Right renal cortex interstitium (tissue), 3 donors: Measurements from ENCODE around the gene L1CAM. TPM values are rescaled to one million over a fixed set of nuclear protein-coding genes. Genes with fewer than 3 reads are reported as not detected.

Source experiments
- DNase-seq, 3 donors: peaks; one replicate each; pipeline ENCODE4 v3.0.0-alpha.2; 2013; ENCODE audit warnings: low read depth in 3 of 3, low spot score in 2 of 3
- polyA plus RNA-seq, 3 donors: library from polyadenylated mRNA; unstranded; fragments of 120-200 nt; gene quantifications; one replicate each; pipeline ENCODE4 v1.2.1, GENCODE V29; 2013; ENCODE audit not compliant: insufficient read length in 3 of 3

L1CAM gene
- polyA plus RNA-seq, result 10 to 100 TPM; 39.8 to 50.8 (median 47.8) TPM

- no peak for DNase-seq
These were observed at the start of gene L1CAM for GRCh38 chrX:153885968-153886903. L1CAM (minus strand) TSS chrX:153886173; CDS start chrX:153875836, 10,337 bp downstream.

DNA sequence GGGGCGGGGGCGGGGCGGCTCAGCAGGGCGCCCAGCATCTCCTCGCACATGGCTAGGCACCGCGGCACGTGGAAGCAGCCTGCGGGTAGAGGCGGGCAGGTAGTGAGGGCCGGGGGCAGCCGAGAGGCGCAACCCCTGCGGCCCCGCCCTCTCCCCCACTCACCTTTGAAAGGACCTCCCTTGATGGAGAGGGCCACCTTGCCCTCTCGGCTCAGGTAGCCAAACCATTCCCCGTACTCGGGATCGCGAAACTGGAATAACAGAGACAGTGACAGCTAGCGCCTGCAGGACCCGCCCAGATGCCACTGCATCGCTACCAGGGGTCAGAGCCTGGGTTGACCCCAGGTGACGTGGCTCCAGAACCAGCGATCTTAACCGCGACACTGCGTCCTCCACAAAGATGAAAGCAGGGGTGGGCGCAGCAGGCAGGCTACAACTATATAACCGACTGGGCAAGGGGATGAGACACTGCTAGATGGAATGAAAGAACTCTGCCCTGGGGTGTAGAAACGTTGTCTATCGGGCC lies 49.4 kb upstream of the L1CAM start:
- no peak for DNase-seq

GRCh38 chrX:153934762-153935325 lies 48.9 kb upstream of the L1CAM start, which contains the start of gene NAA10:
NAA10 (minus strand) TSS chrX:153935037; CDS start chrX:153934904, 133 bp downstream.
- no peak for DNase-seq

- DNase-seq, result no peak
These were observed 48.3 kb upstream of the L1CAM start for GRCh38 chrX:153934148-153934761.

DNA sequence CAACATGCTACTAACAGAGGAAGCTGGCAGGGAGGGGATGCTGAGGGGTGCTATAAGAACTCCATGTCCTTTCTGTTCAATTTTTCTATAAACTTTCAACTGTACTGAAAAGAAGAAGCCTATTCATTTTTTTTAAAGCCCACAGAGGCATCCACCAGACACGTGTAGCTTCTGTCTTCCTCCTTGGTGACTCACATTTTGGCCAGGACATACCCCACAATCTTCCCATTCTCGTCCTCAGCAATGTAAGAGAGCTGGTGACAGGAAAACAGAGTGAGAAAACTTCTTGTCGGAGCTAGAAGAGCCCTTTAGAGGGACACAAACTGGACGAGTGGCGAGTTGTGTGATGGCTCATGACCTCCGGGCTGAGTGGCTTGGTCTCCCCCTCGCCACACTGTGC lies 47.8 kb upstream of the L1CAM start:
- DNase-seq, result no peak

- no peak for DNase-seq
These were observed 46.4 kb upstream of the L1CAM start for GRCh38 chrX:153932220-153932915.

- no peak for DNase-seq
These were observed 45.8 kb upstream of the L1CAM start for GRCh38 chrX:153931748-153932147.

DNA sequence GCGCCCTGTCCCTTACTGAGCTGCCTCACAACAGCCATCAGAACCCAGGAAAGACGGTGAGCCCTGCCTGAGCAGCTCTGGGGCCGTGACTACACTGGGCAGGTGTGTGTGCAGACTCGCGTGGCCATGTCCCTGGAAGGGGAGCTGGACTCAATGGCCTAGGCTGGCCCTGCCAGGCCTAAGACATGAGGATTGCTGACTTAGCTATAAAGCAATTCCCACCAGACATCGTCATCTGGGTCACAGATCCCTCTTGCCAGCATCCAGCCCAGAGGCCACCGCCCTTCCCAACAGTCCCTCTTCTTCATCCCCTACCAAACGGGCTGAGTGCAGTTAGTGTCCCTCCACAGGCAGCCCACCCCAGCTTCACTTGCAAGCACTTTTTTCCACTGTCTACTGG lies 45.2 kb upstream of the L1CAM start:
- DNase-seq, result no peak

DNA sequence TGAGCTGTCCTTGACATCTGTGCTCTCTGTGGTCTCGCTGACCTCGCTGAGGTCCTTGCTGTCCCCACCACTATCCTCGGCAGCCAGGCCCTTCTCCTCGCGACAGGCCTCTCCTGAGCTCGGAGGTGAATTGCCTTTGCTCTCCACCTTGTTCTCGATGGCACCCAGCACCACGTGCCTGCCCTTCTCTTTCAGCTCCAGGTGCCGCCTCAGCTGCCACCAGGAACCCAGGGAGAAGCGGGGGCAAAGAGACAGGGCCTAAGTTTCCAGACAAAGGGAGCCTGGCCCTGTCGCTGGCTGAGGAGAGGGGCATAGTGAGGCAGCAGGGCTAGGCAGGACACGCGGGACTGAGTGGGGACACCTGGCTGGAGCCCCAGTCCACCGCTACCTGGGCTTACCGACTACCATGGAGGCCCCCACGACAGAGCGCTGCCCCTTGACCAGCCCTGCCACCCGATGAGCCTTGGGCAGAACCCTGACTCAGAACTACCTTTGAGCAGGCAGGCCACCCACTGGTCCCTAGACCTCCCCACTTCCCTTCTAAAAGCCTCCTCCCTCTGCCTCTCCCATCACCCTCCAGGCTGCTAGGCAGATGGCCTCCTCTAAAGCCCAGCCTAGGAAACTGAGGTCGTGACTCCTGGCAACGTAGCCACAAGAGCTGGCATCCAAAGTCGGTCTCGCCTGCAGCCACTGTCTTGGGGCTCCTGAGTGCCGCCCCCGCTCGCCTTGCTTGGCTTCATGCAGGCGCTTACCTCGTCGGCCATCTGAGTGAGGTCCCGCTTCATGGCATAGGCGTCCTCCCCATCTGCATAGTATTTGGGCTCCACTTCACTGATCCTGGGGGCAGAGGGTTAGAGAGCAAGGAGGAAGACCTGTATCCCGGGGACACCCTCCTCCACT lies 44.3 kb upstream of the L1CAM start:
- DNase-seq, result no peak

GRCh38 chrX:153929576-153929975 lies 43.6 kb upstream of the L1CAM start:
- DNase-seq, result no peak

DNA sequence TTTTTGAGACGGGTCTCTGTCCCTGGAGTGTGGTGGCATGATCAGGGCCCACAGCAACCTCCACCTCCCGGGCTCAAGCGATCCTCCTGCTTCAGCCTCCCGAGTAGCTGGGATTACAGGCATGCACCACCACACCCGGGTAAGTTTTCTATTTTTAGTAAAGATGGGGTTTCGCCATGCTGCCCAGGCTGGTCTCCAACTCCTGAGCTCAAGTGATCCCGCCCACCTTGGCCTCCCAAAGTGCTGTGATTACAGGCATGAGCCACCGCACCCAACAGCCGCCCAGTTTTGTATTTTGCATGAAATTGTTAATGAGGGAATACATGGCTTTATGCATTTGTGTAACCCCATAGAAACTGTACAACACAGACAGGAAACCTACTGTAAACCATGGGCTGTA lies 42.9 kb upstream of the L1CAM start:
- no peak for DNase-seq

DNA sequence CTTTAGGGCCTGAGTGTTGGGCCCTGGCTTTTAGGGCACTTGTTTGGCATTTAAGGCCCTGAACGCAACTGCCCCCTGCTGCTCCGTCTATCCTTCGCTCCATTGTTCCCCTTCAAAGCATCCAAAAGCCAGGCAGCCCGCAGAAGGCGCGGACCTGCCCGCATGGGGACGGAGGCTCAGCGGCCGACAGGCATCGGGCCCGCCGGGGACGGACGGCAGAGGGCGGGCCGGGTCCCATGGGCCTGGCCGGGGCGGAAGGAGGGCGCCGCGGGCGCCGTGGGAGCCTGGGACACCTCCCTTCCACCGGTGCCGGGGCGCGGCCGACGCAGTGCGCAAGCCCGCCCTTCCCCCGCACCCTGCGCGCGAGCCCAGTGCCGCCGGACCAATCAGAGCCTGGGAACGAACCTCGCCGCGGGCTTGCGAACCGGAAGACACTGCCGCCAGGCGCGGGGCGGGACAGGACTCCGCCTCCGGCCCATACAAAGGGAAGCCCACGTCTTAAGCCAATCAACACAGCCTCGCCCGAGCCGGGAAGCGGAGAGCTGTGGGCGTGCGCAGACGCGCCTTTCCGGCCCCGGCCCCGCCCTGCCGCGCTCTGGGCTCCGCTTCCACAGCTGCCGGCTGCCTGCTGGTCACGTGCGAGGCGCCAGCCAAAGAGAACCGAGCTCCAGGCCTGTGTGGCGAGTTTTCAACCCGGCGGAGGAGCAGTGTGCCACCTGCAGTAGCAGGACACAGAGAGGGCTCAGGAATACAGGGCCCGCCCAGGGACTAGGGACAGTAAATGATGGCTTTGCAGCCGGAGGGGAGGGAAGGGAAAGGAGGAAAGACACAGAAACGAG lies 42.2 kb upstream of the L1CAM start:
- peak; percentile 71 to 86 (median 86) for DNase-seq

- DNase-seq, result no peak
These were observed 41.6 kb upstream of the L1CAM start for GRCh38 chrX:153927672-153927921.

GRCh38 chrX:153926858-153927671 lies 41.1 kb upstream of the L1CAM start:
- no peak for DNase-seq

- no peak for DNase-seq
These were observed 40.5 kb upstream of the L1CAM start for GRCh38 chrX:153926552-153926857.

DNA sequence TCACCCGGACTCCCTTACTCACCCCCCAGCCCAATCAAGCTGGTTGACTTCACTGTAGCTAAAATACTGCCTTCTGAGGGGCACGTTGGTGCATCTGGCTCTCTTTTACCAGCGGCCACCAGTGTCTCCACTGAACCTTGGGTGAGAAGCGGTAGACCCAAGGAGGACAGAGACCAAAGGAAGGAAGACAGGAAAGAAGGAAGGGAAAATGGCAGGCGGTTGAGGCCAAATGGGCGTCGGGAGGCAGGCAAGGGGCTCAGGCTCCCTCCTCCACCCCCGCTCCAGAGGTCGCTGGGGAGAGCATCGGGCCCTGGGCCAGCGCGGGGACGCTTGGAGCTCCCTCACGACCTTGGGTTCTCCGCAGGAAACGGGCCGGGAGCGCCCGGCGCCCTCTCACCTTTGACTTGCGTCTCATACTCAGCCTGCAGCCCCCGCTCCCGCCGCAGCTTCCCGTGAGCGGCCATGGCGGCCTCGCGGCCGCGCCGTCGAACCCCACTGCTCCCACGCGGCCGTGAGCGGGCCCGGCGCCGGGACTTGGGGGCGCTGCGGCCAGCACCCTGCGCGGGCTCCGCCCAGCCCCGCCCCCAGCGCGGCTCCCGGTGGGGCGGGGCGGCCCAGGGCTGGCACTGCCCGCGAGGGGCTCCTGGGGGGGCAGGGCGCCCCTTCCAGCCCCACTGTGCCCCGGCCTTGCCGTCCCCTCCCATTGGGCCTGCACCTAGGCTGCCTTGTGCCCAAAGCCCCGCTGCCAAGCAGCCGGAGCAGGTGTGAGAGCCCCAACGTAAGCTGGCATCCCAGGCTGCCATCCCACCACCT lies 40.0 kb upstream of the L1CAM start, which contains the start of gene ARHGAP4:
ARHGAP4 (minus strand) TSS at position 526 of the 813 bp plus-strand sequence; CDS start at position 464, 62 bp downstream.
- DNase-seq, result no peak

GRCh38 chrX:153925387-153925738 lies 39.4 kb upstream of the L1CAM start:
- no peak for DNase-seq
